Measurements from ENCODE around the gene EME2.
"Not testable (repeated sequence)": the region's sequence is repeated elsewhere in the genome, so short reads cannot be mapped to it uniquely, and the experiment has no call there.

EME2 gene

DNA sequence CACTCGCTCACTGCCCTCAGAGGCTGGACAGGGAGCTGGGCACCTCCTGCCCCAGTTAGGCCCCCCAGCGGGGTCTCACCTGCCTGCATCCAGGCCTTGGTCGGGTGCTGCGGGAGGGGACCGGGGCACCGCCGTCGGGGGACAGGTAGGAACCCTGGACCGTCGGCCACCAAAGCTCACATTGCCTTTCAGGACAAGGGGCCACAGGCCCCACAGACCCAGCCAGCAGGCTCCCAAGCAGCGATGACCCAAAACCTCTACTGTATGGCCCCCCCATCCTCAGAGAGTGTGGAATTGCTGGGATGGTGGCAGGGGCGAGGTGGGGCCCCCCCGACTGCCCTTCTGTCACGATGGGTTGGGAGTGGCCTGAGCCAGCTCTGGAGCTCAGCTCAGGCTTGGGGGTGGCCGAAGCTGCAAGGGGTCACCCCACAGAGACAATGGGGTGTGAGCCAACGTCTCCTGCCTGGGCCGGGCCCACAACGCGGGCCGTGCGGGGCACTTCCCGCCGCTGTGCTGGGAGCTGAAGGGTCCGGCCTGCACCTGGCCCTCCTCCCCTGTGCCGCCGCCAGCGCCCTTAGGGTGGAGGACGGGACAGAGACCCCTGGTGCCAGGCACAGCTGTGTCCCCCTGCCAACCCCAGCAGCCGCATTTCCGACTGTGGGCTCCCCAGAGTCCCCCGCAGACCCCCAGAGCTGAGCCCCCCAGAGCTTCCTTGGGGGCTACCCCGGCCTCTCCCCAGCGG lies 20.4 kb downstream of the EME2 start:
- DNase-seq, result no peak

DNA sequence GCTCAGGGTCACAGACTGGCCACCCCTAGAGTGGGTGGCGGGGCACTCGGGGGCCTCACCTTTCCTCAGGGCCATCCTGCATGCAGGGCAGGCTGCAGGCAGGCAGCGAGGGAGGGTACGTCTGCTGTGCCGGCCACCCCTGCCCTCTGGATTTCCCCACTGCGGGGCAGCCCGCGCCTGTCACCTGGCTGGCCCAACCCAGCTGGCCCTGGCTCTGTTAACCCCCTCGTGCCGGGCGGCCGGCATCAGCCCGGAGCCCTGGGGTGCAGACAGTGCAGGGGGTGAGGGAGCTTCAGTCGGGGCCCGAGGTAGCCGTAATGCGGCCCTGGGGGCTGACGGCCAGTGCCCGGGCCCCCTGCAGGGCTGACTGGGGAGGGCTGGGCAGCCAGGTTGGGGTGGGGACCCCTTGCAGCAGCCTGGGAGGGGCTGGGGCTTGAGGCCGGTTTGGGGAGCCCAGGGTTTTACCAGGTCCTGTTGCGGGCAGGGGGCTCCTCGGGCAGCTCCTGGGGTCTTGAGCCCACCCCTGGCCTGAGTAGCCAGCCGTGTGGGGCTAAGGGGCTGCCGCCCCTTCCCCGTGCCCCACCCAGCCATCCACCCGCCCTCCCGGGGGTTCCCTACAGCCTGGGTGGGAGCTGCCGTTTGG lies 21.1 kb downstream of the EME2 start, which contains the start of gene IGFALS:
Gene IGFALS (minus strand): TSS at position 128 of the 643 bp plus-strand sequence. CDS start 53 bp downstream, at position 75.
- no peak for DNase-seq

DNA sequence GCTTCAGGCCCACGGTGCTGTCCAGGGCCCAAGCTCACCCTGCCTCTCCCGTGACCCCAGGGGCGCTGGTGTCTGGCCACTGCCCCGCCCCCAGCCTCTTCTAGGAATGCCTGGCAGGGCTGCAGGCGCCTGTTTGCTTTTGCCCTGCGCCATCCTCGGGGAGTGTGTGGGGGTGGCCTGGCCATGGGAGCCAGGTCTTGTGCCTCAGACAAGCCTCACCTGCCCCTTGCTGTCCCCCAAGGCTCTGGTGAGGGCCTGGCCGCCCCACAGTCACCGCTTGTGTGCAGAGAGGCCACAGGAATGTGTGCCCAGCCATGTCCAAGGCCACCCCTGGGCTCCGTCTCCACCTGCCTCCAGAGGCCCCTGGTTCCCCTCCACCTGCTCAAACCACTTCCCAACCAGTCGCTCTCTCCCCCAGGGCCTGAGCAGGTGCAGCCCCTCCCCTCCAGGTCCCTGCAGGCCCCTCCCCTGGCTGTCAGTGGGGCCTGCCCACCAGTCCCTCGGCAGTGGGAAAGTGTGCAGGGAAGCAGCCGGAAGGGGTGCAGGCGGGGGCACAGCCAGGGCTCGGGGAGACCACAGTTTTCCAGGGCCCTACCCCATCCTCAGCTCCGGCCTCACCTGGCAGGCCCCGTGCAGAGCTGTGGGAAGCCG lies 21.7 kb downstream of the EME2 start:
- DNase-seq, result no peak

DNA sequence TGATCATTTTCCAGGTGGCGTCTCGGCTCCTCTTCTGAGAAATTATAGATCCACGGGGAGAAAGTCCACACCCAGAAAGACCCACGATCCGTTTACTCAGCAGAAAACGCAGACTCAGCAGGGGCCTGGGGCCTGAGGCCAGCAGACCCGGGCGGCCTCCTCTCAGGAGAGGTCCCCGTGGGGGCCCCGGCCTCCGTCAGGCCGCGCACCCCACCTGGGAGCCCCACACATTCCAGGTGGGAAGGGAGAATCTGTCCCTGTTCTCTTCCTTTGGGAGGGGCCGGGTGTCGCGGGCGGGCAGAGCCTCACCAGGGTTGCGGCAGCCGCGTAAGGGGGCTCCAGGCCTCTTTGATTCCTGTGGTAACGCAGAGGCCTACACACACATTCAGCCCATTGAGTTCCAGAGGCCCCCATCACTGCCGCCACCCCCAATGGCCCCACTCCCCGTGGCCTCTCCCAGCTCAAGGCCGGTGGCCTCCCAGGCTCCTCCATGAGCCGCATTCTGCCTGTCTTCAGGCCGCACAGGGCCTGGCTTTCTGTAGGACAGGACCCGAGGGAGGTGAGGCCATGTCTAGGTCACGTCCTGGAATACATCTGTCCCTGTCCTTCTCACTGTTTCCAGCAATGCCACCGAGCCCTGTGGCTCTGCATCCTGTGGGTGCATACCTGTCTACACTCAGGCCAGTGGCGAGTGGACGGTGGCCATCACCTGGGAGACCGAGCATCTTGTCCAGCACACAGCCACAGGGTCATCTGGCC lies 22.5 kb downstream of the EME2 start:
- DNase-seq, result no peak

DNA sequence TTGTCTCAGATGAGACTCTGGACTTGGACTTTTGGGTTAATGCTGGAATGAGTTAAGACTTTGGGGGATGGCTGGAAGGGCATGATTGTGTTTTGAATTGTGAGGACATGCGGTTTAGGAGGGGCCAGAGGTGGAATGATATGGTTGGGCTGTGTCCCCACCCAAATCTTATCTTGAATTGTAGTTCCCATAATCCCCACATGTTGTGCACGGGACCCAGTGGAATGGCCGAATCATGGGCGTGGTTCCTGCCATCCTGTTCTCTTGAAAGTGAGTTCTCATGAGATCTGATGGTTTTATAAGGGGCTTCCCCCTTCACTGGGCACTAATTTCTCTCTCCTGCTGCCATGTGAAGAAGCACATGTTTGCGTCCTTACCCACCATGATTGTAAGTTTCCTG lies 26.7 kb downstream of the EME2 start:
- DNase-seq, result not testable (repeated sequence)

DNA sequence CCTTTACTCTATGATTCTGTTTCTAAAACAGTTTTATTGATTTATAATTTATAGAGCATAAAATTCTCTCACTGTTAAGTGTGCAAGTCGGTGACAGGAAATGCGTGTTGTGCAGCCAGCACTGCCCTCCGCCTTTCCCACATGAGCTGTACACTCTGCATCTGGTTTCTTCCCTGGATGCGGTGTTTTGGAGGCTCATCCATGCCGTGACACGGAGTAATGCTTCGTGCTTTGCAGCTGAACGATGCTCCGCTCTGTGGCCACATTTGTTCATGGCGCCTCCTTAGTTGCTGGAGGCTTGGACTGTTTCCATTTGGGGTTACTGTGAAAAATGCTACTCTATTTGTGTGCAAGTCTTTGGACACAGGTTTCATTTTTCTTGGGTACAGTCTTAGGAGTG lies 28.1 kb downstream of the EME2 start:
- no peak for DNase-seq

DNA sequence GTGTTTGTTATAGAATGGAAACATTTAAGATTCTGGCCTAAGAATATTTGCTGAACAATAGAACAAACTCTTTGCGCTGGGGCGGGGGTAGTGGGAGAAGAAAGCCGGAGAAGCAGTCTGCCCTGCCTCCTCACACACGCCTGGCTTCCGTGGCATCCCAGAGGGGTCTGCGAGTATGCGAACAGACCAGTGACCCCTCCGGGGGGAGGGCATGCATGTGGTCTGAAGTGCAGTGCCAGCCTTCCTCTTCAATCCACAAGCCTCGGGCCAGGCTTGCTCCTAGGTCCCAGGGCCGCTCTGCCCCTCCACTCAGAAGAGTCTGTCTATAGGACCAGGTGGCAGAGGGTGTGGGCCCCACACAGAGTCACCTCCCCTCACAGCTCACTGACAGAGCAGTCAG lies 35.0 kb downstream of the EME2 start:
- DNase-seq, result no peak

DNA sequence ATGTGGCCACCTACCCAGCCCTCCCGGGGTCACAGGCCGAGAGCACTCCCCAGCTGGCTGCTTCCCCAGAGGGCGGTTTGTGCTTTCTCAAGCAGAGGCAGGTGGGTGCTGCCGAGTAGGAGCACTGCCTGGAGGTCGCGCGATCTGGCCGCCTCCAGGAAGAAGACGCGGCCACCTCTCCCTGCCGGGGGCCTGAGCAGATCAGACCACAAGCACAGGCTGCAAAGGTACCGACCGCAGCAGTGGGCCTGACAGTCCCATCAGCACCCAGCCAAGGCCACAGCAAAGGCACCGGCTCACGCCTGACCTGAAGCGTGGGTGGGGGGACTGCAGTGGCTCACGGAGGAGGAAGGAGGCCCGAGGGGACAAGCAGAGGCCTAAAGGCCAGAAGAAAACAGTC lies 36.1 kb downstream of the EME2 start:
- no peak for DNase-seq

DNA sequence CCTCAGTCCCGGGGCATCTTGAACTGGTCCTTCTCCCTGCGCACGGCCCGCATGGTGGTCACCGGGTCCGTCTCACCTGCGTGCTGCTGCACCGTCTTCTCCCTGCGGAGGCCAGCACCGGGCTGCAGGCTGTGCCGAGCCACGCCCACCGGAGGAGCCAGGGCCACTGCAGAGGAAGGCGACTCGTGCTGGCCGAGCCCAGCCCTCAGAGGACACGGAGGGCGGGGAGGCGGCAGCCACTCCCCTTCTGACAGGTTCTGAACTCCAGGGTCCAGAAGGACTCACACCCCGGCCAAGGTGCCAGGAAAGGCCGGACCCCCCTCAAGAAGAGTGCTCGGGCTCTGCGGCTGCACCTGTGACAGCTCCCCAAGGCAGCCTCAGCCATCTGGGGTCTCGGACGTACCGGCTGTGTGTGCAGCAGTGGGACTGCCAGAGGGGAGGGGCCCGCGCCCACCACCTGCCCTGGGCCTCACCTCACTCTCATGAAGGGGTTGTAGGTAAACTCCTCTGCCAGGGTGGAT lies 36.7 kb downstream of the EME2 start:
- DNase-seq, result no peak

DNA sequence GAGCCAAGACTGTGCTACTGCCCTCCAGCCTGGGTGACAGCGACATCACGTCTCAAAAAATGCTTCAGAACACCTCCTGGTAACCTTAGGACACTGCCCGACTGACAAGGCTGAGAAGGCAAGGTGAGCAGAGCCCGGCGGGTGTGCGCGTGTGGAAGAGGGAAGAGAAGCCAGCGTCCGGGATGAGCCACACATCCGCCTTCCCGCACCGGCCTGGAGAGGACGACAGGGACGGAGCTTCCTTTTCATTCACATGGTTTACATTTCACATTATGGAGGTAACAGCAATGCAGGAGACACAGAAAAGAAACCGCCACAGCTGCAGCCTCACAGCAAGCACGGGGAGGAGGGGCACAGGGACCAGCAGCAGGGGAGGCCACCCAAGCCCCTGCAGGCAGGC lies 37.5 kb downstream of the EME2 start:
- no peak for DNase-seq

DNA sequence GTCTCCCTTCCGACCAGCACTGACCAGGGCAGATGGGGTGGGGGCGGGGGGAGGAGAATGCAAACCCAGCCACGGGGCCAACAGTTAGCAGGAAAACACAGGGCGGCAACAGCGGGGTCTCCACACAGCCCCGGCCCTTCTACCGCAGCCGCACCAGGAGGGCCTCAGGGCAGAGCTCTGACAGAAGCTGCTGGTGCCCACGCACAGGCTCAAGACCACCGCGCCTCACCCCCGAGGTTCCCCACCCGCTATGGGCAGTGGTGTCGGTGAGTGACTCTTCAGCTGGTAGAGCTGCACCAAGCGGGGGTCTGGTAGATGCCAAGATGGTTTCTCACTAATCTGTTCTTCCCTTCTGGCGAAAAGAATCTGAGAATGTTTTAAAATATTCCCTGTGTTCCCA lies 37.9 kb downstream of the EME2 start:
- no peak for DNase-seq

DNA sequence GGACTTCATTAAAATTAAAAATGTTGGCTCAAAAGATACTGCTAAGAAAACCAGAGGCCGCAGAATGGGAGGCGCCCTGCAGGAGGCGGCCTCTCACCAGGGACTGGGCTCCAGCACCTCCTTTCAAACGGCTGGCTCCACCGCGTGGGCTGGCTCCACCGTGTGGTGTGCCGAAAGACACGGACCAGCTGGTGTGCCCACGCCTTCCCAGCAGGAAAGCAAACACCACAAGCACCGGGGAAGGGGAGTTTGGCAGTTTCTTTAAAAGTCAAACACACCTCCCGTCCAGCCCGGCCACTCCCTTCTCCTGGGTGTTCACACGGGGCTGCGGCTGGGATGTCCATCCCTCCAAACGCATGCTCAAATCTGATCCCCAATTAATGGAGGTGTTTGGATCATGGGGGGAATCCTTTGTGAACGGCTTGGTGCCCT lies 40.1 kb downstream of the EME2 start:
- DNase-seq, result no peak

DNA sequence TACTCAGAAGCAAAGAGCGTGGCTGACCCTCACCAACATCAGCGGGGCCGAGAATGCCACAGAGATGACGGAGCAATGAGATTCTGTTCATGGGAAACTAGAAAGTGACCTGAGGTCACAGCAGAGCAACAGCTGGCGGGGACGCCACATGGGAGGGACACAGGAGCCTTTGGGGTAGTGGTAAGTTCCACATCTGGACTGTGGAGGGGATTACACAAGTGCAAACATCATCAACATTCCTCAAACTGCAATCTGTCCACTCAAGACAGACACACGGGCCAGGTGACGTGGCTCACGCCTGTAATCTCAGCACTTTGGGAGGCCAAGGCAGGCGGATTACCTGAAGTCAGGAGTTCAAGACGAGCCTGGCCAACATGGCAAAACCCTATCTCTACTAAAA lies 42.9 kb downstream of the EME2 start:
- DNase-seq, result no peak

DNA sequence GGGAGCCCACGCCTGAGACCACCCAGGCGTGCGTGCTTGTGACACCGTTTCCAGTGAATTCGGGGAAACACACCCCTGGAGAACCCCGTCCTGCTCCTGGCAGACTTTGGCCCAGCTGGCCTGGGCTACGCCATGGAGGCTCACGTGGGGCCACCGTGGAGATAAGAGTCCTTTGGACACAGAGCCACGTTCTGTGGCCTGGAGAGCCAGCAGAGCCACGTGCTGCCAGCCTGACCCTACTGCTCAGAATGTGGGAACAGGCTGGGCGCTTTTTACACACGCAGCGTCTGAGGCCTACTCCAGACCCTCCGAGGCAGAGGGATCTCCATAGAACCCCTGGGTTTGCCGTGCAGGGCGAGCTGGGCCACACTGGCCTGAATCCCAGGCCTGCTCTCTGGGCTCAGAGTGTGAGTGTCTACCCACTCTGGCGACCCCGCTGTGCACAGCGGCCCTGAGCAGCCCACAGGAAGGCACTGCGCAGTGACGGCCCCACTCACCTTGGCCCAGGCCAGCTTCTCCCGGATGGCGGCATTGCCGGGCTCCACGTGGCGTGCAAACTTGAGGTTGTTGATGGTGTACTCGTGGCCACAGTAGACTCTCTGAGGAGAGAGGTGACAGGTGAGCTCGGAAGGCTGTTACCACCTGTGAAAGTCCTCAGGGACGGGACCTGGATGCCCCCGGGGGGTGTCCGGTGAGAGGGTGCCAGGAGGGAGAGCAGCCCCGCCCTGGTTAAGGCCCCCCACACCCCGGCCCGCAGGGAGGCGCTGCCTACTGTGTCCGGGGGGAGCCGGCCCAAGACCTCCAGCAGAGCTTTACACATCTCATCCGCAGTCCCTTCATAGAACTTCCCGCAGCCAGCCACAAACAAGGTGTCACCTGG lies 44.0 kb downstream of the EME2 start:
- no peak for DNase-seq

DNA sequence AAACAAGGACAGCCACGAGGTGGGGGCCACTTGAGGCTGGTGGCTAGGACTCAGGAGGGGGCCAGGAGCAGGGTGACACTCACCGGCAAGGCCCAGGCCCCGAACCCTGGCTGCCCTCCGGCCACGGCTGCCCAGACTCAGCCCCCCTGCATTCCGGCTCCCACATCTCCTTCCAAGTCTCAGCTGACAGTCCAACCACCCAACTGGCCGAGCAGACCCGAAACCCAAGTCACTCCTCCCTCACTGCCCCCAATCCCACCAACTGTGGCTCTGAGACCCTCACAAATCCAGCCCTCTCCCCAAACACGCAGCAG lies 44.6 kb downstream of the EME2 start:
- DNase-seq, result no peak

DNA sequence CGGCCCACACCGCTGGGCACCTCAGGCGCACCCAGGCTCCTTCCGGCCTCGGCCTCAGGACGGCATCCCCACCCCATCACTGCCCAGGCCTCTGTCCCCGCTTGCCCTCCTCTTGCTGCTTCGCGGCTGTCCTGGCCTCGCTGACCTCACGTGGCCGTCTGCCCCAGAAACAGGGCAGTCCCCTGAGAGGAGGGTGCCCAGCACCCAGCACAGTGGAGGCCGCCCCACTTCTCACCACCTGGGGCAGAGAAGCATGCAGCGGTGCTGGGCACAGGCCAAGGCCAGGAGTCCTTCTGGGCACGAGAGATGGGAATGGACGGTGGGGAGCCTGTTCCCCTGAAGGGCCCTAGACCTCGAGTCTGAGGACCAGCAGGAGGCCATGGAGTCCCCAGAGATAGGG lies 45.1 kb downstream of the EME2 start:
- DNase-seq, result no peak

DNA sequence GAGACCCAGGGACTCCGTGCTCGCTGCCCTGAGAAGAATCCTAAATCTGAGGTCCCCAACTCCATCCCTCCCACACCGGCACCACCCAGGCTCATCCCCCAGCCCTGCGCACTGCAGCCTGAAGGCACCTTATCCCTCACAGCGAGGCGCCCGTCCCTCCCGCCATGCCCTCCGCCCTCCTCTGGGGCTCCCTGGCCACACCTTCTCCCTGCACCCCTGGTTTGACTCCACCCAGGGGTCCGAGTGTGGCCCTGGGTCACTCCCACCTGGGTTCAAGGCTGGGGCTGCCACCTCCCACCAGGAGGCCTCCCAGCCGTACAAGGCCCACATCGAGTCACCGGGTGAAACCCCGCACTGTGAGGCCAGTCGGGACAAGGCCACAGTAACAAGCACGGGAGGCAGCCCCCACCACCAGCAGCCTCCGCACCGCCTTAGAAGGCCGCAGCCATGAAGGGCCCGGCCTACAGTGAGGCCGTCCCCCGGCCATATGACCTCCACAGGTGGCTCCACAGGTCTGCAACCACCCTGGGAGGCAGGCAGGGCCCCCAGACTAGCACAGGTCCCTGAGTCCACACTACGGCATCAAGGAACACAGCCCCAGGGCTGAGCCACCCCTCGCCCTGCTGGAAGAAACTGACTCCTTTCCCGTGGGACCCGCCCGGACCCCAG lies 45.7 kb downstream of the EME2 start:
- DNase-seq, result no peak

DNA sequence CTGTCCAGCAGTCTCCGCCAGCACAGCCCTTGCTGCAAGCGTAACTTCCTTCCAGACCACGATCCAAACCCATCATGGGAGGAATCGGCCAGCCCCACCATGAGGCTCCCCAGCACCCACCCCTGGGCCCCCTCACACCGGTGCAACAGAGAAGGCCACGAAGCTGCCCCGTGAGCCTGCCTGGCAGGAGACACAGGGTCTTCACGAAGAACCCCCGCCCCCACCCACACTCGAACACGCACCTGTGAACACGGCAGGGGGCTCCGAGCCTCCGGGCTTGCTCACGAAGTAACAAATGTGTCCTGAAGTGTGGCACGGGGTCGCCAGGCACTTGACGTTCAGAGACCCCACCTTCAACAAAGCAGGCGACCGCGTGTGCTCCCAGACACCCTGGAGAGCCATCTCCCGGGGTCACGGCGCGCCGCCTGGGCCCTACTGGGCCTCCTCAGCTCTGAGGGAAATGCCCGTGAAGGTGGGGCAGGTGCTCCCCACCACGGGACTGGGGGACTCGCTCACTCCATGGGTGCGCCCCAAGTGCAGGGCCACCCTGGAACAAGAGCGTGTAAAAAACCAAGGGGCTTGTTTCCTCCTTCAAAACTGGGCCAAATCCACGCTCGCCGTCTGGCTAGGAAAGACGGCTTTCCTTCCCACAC lies 46.4 kb downstream of the EME2 start:
- no peak for DNase-seq

DNA sequence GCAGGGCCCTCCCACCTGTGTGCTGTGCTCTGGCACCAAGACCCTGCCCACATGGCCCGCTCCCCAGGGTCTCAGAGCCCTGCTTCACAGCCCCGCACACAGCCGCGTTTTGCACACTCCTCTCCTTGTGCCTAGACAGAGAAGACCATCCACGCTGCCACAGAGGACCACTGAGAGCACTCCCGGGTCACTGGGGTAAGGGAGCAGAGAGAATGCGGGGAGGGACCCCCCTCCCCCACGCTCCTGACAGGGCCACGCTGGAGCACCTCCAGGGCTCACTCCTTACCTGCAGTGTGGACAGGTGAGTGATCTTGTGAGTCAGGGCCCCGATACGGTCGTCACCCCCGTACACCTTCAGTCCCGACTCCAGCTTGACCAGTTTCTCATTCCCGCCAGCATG lies 47.0 kb downstream of the EME2 start:
- no peak for DNase-seq

DNA sequence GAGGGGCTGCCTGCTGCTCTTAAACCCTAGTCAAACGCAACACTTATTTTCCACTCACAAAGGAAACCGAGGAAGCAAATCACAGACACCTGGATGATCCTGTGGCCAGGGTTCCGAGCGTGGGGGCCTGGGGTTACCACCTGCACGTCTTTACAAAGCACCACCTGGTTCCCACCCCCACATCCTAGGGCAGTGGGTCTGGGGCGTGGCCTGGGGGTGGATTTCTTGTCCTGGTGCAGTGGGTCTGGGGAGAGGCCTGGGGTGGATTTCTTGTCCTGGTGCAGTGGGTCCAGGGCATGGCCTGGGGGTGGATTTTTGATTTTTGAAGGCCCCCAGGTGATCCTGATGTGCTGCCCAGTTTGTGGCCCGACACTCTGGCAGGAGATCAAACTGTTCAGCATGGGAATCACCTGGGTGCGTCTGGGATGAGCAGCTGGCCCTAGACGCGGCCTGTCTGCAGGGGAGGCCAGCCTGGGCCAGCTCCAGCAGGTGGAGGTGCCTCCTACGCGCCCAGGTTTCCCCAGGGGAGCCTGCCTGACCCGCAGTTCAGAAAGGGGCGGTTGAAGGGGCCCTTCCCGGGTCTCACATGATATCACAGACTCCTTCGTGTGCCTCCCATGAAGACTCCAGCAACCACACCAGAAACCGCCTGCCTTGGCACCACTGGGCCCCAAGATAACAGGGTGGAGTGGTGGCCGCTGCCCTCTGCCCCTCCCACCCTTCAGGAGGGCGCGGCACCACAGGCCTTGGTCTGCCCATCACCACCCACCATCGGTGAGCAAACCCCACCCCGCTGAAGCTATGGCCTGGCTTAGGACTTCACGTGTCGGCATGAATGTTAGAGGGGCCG lies 47.7 kb downstream of the EME2 start:
- no peak for DNase-seq

Data from NCI-H1436 treated with DMSO at 0.1 percent for 48 hours (cell line).